ENCODE results near the gene PARP12.

The PARP12 gene

DNA sequence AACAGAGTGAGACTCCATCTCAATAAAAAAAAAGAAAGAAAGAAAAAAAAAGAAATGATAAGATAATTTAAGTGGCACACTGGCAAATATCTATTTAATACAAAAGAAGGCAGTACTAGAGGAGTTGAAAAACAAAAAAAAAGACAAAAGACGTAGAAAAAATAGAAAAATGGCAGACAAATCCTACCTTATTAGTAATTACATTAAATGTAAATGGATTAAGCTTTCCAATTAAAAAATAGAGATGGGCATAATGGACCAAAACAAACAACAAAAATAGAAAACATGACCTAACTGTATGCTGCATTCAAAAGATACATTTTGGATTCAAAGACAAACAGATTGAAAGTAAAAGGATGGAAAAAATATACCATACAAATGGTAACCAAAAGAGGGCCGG, 5.3 kb upstream of the PARP12 start:
- no peak overlapping the region for H3K27ac Mint-ChIP-seq
- no peaks in the 10 kb centered on the region for H3K4me1 Mint-ChIP-seq
- H3K9me3 Mint-ChIP-seq, result peaks cover 28% of the 10 kb centered on the region
- ATAC-seq, result no peak
- no peak overlapping the region for H3K4me3 Mint-ChIP-seq
- H3K27me3 Mint-ChIP-seq, result no peaks in the 10 kb centered on the region
- H3K36me3 Mint-ChIP-seq, result peaks cover 20% of the 10 kb centered on the region

DNA sequence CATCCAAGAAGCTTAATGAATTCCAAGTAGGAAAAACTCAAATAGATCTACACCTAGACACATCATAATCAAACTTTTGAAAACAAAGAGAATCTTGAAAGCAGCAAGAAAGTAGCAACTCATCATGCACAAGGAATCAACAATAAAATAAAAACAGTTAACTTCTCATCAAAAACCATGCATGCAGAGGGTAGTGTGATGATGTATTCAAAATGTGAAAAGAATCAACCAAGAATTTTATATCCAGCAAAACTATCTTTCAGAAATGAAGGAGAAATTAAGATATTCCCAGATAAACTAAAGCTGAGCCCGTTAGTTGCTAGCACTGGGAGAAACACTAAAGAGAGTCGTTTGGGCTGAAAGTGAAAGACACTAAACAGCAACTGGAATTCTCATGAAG, 4.3 kb upstream of the PARP12 start:
- H3K36me3 Mint-ChIP-seq, result peaks cover 20% of the 10 kb centered on the region
- H3K27me3 Mint-ChIP-seq, result no peaks in the 10 kb centered on the region
- peaks cover 28% of the 10 kb centered on the region for H3K9me3 Mint-ChIP-seq
- no peaks in the 10 kb centered on the region for H3K4me1 Mint-ChIP-seq
- H3K27ac Mint-ChIP-seq, result no peak overlapping the region
- no peak for ATAC-seq
- H3K4me3 Mint-ChIP-seq, result no peak overlapping the region

DNA sequence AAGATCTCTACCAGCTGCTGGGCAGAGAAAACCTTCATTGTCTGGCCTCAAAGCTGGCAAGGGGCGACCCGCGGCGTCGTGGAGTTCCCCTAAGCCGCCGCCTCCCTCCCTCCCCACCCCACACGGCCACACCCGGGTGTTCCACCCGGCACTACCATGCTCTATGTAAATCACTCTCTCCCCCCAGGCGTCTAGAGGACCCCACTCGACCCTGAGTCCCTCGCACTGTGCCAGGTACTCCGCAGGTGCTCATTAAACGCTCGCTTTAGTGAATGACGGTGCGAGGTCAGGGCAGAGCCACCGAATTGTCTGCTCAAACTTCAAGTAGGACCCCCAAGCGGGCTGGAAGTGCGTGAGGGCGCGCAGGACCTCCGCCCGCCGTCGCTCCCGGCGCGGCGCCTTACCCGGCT, 628 bp downstream of the PARP12 start:
- peak overlapping the region; percentile 95 for H3K4me3 Mint-ChIP-seq
- peaks cover 14% of the 10 kb centered on the region for H3K9me3 Mint-ChIP-seq
- peaks cover 29% of the 10 kb centered on the region for H3K36me3 Mint-ChIP-seq
- H3K27me3 Mint-ChIP-seq, result no peaks in the 10 kb centered on the region
- peak; percentile 76 for ATAC-seq
- H3K27ac Mint-ChIP-seq, result peak overlapping the region; percentile 97
- H3K4me1 Mint-ChIP-seq, result peaks cover 48% of the 10 kb centered on the region

DNA sequence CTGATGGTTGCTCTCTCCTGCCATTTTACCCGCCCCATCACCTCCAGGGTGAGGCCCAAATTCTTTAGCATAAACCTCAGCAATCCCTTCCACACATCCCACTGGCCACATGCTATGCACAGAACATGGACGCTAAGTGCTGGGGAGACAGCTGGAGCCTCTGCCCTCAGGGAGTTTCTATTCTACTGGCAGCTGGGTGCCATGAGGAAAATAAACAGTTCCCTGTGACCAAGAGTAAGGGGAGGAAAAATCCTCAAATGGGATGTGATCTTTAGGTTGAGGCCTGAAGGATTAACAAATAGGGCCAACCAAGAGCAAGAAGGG, 1.2 kb downstream of the PARP12 start:
- H3K4me1 Mint-ChIP-seq, result peaks cover 53% of the 10 kb centered on the region
- no peak for ATAC-seq

DNA sequence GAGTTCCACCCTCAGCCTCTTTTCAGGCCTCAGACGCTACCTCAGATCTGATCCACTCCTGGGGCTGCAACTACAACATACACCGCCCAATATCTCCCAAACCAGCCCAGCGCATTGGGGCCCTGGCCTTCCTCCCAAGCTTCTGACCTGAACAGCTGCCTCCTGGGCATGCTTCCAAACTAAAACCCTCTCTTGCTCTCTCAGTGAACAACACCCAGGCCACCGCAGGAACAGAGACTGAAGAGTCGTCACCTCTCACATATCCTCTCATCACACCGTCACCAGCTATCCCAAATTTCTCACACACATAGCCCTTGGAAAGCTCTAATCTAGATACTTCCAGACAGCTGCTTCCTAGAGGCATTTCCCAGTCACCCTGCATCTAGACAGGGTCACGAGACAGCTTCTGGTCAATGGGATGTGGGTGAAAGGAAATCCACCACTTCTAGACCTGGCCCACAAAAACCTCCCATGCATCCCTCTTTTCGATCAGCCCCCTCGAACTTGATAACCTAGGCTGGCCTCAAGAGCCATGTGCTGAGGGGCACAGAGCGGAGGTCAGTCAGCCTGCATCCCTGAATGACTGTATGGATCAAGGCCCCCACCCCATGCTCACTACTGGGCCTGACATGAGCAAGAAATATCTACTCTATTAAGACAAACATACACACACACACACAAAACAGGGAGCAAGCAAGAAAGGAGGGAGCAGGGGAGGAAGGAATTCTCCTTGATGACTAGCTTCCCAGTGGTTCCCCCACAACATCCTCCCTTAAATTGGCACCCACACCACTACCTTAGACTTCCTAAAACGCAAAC, 1.8 kb downstream of the PARP12 start:
- Mint-ChIP-seq H3K9me3 (peaks cover 3% of the 10 kb centered on the region), H3K4me3 (peak overlapping the region; percentile 95), H3K36me3 (peaks cover 27% of the 10 kb centered on the region), H3K27me3 (no peaks in the 10 kb centered on the region), H3K4me1 (peaks cover 57% of the 10 kb centered on the region), H3K27ac (peak overlapping the region; percentile 97)
- ATAC-seq, result no peak

More for the DNA sequence above, 1.2 kb downstream of the PARP12 start:
- Mint-ChIP-seq H3K27ac (peak overlapping the region; percentile 97), H3K4me3 (peak overlapping the region; percentile 95), H3K27me3 (no peaks in the 10 kb centered on the region), H3K36me3 (peaks cover 29% of the 10 kb centered on the region), H3K9me3 (peaks cover 9% of the 10 kb centered on the region)

DNA sequence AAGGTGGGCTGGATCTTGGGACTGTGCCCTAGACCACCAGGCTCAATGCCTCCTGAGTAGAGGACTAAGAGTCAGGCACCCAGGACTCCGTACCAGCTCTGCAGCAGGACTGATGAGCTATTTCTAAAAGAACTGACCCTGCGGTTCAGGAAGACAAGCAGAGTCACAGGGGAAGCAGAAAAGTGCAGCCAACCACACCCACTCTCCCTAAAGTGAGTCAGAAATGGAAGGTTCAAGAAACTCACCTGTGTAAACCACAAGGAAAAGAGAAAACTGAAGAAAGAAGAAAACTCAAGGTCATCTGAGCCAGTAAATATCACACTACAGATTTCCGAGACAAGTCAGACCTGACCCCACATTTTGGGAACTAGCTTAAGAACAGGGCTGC, 2.5 kb downstream of the PARP12 start:
- Mint-ChIP-seq H3K27me3 (no peaks in the 10 kb centered on the region), H3K36me3 (peaks cover 25% of the 10 kb centered on the region), H3K4me1 (peaks cover 62% of the 10 kb centered on the region), H3K27ac (peak overlapping the region; percentile 97), H3K9me3 (no peaks in the 10 kb centered on the region), H3K4me3 (peak overlapping the region; percentile 19)
- ATAC-seq, result no peak

DNA sequence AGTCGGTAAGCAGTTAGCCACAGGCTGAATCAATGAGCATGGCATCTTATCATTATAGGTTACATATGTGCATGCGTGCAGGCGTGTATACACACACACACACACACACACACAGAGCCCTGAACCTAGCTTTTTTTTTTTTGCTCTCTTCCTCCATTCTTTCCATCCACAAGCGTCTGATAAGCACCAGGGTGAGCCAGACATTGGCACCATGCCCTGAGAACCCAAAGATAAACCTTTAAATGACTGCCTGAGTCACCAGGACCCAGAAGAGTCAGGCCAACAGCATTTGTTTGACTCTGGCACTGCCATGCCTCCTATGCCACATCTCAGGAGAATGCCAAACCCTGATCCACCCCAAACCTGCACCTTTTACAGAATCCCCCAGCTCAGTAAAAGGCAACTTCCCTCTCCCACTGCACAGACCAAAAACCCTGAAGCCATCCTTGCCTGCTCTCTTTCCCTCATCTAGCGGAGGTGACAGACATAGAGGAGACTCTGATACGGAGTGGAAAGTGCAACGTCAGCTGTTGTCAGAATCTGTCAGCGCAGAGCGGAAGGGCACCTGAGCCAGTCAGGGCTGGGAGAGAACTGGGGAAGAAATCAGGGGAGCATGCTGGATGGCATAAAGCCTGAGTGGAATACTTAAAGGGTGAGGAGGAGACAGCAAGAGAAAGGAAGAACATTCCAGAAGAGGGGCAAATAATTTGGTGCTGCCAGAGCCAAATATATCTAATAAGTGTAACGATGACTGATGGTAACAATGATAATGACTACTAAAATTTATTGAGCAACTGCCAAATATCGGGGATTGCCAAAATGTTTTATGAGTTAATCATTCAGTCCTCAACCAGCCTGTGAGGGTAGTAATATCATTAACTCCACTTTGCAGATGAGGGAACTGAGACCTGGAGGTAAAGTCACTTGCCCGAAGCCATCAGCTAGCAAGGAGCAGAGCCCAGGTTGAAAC, 3.2 kb downstream of the PARP12 start:
- Mint-ChIP-seq H3K4me1 (peaks cover 69% of the 10 kb centered on the region), H3K27me3 (no peaks in the 10 kb centered on the region), H3K27ac (peak overlapping the region; percentile 97), H3K4me3 (peak overlapping the region; percentile 19), H3K36me3 (peaks cover 27% of the 10 kb centered on the region), H3K9me3 (no peaks in the 10 kb centered on the region)
- no peak for ATAC-seq

DNA sequence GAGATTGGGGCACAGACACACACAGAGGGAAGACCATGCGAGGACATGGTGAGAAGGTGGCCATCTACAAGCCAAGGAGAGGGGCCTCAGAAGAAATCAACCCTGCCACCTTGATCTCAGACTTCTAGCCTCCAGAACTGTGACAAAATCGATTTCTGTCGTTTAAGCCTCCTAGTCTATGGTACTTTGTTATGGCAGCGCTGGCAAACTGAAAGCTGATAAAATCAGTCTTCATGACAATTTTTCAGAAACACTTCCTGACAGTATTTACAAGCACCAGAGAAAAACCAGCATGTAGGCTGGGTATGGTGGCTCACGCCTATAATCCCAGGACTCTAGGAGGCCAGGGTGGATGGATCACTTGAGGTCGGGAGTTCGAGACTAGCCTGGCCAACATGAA, 4.2 kb downstream of the PARP12 start:
- Mint-ChIP-seq H3K4me1 (peaks cover 79% of the 10 kb centered on the region), H3K27ac (no peak overlapping the region), H3K27me3 (no peaks in the 10 kb centered on the region), H3K36me3 (peaks cover 29% of the 10 kb centered on the region), H3K4me3 (no peak overlapping the region), H3K9me3 (no peaks in the 10 kb centered on the region)
- no peak for ATAC-seq

DNA sequence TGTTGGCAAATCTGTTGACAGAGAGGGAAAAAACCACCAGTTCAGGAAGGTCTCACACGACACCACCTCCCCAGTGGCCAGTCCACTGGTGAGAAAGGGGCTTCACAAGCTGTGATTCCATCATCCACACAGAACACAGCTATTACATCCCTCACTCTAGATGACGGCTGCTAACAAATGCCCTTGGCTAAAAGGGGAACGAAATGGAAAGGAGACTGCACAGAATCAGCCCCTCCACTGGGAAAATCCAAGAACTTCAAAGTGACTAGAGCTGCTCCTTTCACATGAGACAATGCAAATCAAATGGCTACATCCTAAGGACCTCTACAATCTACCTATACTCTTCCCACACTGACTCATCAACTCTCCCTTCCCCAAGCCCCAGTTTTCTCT, 5.6 kb downstream of the PARP12 start:
- H3K9me3 Mint-ChIP-seq, result no peaks in the 10 kb centered on the region
- H3K27me3 Mint-ChIP-seq, result no peaks in the 10 kb centered on the region
- ATAC-seq, result no peak
- peak overlapping the region; percentile 57 for H3K27ac Mint-ChIP-seq
- H3K4me3 Mint-ChIP-seq, result no peak overlapping the region
- H3K4me1 Mint-ChIP-seq, result peaks cover 90% of the 10 kb centered on the region
- peaks cover 41% of the 10 kb centered on the region for H3K36me3 Mint-ChIP-seq

DNA sequence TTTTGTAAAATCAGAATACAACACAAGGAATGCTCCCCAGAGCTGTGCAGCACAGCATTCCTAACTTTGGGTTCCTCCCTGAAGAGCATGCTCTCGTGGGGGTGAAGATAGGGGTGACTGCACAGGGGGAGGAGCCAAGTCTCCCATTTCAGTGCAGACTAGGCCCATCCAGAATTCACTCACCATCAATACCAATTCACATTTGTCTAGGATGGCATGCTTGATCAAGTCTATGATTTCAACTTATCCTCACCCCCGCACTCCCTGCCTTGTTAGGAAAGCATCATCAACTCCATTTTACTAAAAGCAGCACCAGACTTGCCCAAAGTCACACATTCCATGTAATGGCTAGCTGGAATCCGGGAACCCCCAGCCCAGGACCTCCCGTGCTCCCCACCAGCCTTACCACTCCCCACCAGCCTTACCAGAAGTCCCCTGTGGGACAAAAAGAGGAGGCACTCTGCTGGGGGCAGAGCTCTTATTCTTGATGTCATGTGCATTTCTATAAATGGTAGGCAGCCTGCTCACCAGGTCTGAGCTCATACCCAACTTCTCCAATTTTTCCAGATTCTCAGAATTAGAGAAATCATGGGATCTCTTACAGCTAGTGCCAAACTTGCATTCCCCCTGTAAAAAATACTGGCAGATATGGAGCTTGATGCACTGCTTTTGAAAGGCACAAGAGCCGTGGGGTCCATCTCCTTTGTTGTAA, 6.2 kb downstream of the PARP12 start:
- Mint-ChIP-seq H3K4me1 (peaks cover 89% of the 10 kb centered on the region), H3K4me3 (no peak overlapping the region), H3K36me3 (peaks cover 45% of the 10 kb centered on the region), H3K27me3 (no peaks in the 10 kb centered on the region), H3K9me3 (no peaks in the 10 kb centered on the region), H3K27ac (peak overlapping the region; percentile 57)
- no peak for ATAC-seq

DNA sequence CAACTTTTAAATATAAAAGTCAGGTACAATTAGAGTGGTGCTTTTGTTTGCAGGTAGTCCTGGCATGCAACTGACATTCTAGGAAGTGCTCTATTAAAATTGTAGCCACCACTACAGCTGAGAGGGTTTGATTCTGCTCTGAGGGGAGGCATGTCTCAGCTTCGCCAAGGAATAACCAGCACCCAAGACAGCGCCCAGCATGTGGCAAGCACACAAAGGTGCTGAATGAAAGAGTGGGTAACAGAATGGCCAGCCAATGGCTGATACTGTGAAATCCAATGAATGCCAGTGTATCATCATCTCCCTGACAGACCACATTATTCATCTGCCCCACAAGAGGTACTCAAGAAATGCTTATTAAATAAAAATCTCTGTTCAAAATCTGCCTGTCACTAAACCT, 6.9 kb downstream of the PARP12 start:
- H3K27me3 Mint-ChIP-seq, result no peaks in the 10 kb centered on the region
- H3K4me3 Mint-ChIP-seq, result no peak overlapping the region
- H3K9me3 Mint-ChIP-seq, result no peaks in the 10 kb centered on the region
- peak overlapping the region; percentile 76 for H3K27ac Mint-ChIP-seq
- H3K36me3 Mint-ChIP-seq, result peaks cover 43% of the 10 kb centered on the region
- no peak for ATAC-seq
- H3K4me1 Mint-ChIP-seq, result peaks cover 82% of the 10 kb centered on the region

DNA sequence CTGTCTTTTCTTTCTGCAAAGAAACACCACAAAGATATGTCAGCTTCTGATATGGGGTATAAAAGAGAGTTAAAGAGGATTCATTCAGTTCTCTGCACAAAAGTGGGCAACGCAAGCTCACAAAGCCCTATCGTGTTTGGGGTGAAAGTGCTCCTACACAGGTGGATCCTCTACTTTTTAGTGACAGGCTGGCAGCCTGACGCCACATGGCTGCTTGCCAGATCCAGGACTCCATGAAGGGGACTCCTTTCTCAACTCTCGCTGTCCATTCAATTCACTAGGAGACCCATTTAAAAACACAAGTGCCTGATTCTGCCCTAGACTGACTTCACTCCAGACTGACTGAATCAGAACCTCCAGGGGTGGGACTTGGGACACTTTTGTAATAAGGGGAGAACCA, 8.0 kb downstream of the PARP12 start:
- no peaks in the 10 kb centered on the region for H3K9me3 Mint-ChIP-seq
- H3K4me1 Mint-ChIP-seq, result peaks cover 75% of the 10 kb centered on the region
- H3K27ac Mint-ChIP-seq, result peak overlapping the region; percentile 76
- H3K27me3 Mint-ChIP-seq, result no peaks in the 10 kb centered on the region
- ATAC-seq, result no peak
- no peak overlapping the region for H3K4me3 Mint-ChIP-seq
- peaks cover 50% of the 10 kb centered on the region for H3K36me3 Mint-ChIP-seq

DNA sequence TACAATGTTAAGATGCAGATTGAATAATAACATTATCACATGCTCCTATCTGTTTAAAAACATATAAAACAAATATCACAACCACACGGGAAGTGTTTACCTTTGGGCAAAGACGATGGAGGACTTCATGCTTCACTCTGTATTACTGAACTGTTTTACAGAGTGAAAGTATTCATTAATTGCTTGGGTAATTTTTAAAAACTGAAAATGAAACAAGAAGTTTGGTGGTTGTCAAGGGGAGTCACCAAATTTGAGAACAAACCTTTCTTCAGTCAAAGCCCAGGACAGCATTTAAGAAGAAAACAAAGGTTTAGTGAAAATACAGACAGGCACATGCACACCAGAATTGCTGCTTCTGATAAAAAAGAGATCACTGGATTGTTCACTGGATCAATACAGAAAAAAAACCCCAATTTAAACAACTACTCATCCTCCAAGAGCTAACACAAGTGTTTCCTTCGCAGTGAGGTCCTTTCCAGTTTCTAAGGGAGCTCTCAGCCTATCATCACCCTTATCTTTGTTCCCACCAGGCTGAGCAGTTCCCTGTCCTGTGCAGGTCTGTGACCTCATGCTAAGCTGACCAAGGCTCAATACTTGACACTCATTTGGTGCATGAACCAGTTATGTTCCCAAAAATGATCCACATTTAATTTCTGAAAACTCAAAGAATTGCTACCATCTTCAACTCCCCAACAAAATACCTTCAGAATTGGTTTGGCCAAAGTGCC, 8.8 kb downstream of the PARP12 start:
- Mint-ChIP-seq H3K4me3 (peak overlapping the region; percentile 51), H3K9me3 (no peaks in the 10 kb centered on the region), H3K27ac (peak overlapping the region; percentile 76), H3K4me1 (peaks cover 74% of the 10 kb centered on the region), H3K36me3 (peaks cover 54% of the 10 kb centered on the region), H3K27me3 (no peaks in the 10 kb centered on the region)
- ATAC-seq, result peak; percentile 75

DNA sequence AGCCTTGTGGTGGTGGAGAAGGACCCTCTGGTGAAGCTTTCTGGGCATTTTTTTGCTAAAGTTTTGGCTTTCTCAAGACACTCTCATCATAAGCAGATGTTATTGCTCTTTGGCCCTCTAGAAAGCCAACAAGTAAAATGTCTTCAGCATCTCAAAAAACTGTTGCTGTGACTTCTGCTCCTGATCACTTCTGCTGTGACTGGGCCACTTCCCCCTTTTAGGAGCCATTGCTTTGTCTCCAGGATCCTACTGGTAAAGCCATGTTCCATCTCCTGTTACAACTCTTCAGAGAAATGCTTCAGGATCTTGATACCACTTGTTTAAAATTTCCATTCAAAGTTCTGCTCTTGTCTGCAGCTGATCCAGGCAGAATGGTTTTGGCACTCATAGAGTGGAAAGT, 10.9 kb downstream of the PARP12 start:
- ATAC-seq, result no peak
- no peak overlapping the region for H3K27ac Mint-ChIP-seq
- no peaks in the 10 kb centered on the region for H3K9me3 Mint-ChIP-seq
- peaks cover 53% of the 10 kb centered on the region for H3K36me3 Mint-ChIP-seq
- H3K4me1 Mint-ChIP-seq, result peaks cover 58% of the 10 kb centered on the region
- H3K27me3 Mint-ChIP-seq, result no peaks in the 10 kb centered on the region
- H3K4me3 Mint-ChIP-seq, result no peak overlapping the region

DNA sequence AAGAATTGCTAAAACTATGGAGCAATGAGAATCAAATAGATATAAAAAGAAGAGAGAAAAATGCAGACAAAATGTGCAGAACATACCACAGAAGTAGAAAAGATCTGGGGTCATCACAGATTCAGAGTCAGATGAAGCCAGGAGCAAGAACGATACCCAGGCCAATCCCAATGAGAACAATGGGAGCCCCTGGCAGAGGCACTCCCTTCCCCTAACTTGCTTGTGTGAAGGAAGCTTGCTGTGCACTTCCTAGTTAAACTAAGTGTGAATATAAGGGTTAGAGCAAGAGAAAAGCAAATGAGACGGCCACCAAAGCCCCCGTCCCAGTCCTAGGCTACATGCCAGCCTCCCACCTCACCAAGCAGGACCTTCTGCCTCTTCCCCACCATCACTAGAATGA, 12.7 kb downstream of the PARP12 start:
- H3K27ac Mint-ChIP-seq, result no peak overlapping the region
- H3K27me3 Mint-ChIP-seq, result no peaks in the 10 kb centered on the region
- H3K9me3 Mint-ChIP-seq, result no peaks in the 10 kb centered on the region
- no peak for ATAC-seq
- H3K36me3 Mint-ChIP-seq, result peaks cover 49% of the 10 kb centered on the region
- H3K4me1 Mint-ChIP-seq, result peaks cover 51% of the 10 kb centered on the region
- no peak overlapping the region for H3K4me3 Mint-ChIP-seq
